SK-N-SH (cell line): ENCODE measurements around the gene PLXNB3. TPM values are rescaled to one million over a fixed set of nuclear protein-coding genes. Genes with fewer than 3 reads are reported as not detected.

Experiments
- CTCF ChIA-PET: fragments of 300-600, 350-600 bp; formaldehyde crosslinking; extraction: SDS; loops from one replicate; lab custom pipeline; 2021; lab: Yijun Ruan, JAX
- POLR2A ChIA-PET: fragments of 350-600 bp; sonication (Branson Sonifier 250); formaldehyde crosslinking; extraction: SDS; loops from one replicate; lab custom pipeline; 2020; ENCODE audit warnings: antibody characterized with exemption, inconsistent platforms; lab: Yijun Ruan, JAX
- DNase-seq: peaks from one replicate; pipeline ENCODE4 v3.0.0; 2012
- H2AFZ ChIP-seq: fragments of 200-600 bp; sonication (generic); 2 replicates; pipeline ENCODE4 v1.8.1; 2016; ENCODE audit warnings: antibody characterized with exemption, mild to moderate bottlenecking, low read depth
- H3F3A ChIP-seq: fragments of 200-600 bp; sonication (generic); replicated peaks from 2 replicates; pipeline ENCODE3; 2016; ENCODE audit warnings: antibody characterized with exemption, mild to moderate bottlenecking; ENCODE audit not compliant: insufficient read depth
- H3K27ac ChIP-seq, 2 experiments: fragments of 200-500 bp in 1 of 2; fragments of 200-600 bp in 1 of 2; sonication (Bioruptor generic) in 1 of 2; sonication (generic), shearing (Covaris generic) in 1 of 2; 2 replicates each; pipeline versions ENCODE4 v1.5.1 to v1.6.1; 2014 to 2016; ENCODE audit warnings: low read depth in 2 of 2, inconsistent platforms in 1 of 2, low read length in 1 of 2, mild to moderate bottlenecking in 1 of 2, mixed read lengths in 1 of 2
- H3K27me3 ChIP-seq: fragments of 200-600 bp; sonication (generic), shearing (Covaris generic); 2 replicates; pipeline ENCODE4 v1.6.1; 2016; ENCODE audit warnings: mixed run types; ENCODE audit not compliant: insufficient read depth
- H3K36me3 ChIP-seq, 2 experiments: fragments of 200-500 bp in 1 of 2; fragments of 200-600 bp in 1 of 2; sonication (Bioruptor generic) in 1 of 2; sonication (generic) in 1 of 2; replicated peaks in 1 of 2; 2 replicates each; pipeline versions ENCODE3 to v1.5.1; 2014 to 2016; ENCODE audit warnings: low read length in 1 of 2, mild to moderate bottlenecking in 1 of 2; ENCODE audit not compliant: insufficient read depth in 2 of 2, control insufficient read depth in 1 of 2
- H3K4me1 ChIP-seq, 2 experiments: fragments of 200-500 bp in 1 of 2; fragments of 200-600 bp in 1 of 2; sonication (Bioruptor generic) in 1 of 2; sonication (generic), shearing (Covaris generic) in 1 of 2; 2 replicates each; pipeline versions ENCODE4 v1.5.1 to v1.6.1; 2014 to 2016; ENCODE audit warnings: low read depth in 1 of 2, low read length in 1 of 2, mixed run types in 1 of 2; ENCODE audit not compliant: insufficient read depth in 2 of 2, control insufficient read depth in 1 of 2
- H3K4me2 ChIP-seq: fragments of 200-600 bp; sonication (generic), shearing (Covaris generic); 2 replicates; pipeline ENCODE4 v1.6.1; 2017; ENCODE audit warnings: mixed run types
- H3K4me3 ChIP-seq, 2 experiments: fragments of 200-500 bp in 1 of 2; fragments of 200-600 bp in 1 of 2; sonication (Bioruptor generic) in 1 of 2; sonication (generic), shearing (Covaris generic) in 1 of 2; 2 replicates each; pipeline versions ENCODE4 v1.5.1 to v1.8.1; 2014 to 2016; ENCODE audit warnings: low read depth in 2 of 2, inconsistent platforms in 1 of 2, low read length in 1 of 2, mild to moderate bottlenecking in 1 of 2, mixed read lengths in 1 of 2, moderate library complexity in 1 of 2
- H3K79me2 ChIP-seq: fragments of 200-600 bp; sonication (generic); 2 replicates; pipeline ENCODE4 v1.8.1; 2017; ENCODE audit warnings: mild to moderate bottlenecking; ENCODE audit not compliant: insufficient read depth
- H3K9ac ChIP-seq: fragments of 200-600 bp; sonication (generic); 2 replicates; pipeline ENCODE4 v1.6.1; 2017; ENCODE audit warnings: mixed run types
- H3K9me2 ChIP-seq: fragments of 200-600 bp; sonication (generic); 2 replicates; pipeline ENCODE4 v1.6.1; 2017; ENCODE audit warnings: mixed run types
- H3K9me3 ChIP-seq: fragments of 200-600 bp; sonication (generic); 2 replicates; pipeline ENCODE4 v1.6.1; 2017; ENCODE audit warnings: mixed run types, mild to moderate bottlenecking, moderate library complexity
- H4K20me1 ChIP-seq: fragments of 200-600 bp; sonication (generic); 2 replicates; pipeline ENCODE4 v1.6.1; 2017; ENCODE audit warnings: mild to moderate bottlenecking, mixed run types; ENCODE audit not compliant: insufficient read depth
- CHD2 ChIP-seq: fragments of 150-350 bp; IDR thresholded peaks from 2 replicates; pipeline ENCODE4 v1.6.1; 2018; ENCODE audit warnings: low read length; ENCODE audit not compliant: partially characterized antibody
- ELF1 ChIP-seq: IDR thresholded peaks from 2 replicates; pipeline ENCODE4 v1.4.0; 2012
- EP300 ChIP-seq, 2 experiments: IDR thresholded peaks; 2 replicates each; pipeline versions ENCODE4 v1.4.0 to v1.6.1; 2012; ENCODE audit warnings: borderline replicate concordance in 1 of 2, low read depth in 1 of 2, low read length in 1 of 2
- EZH2phosphoT487 ChIP-seq: fragments of 200-600 bp; sonication (generic); IDR thresholded peaks from 2 replicates; pipeline ENCODE4 v1.6.1; 2017; ENCODE audit warnings: low read depth, mixed run types, mild to moderate bottlenecking, antibody characterized with exemption, moderate library complexity, borderline replicate concordance
- FOSL2 ChIP-seq: IDR thresholded peaks from 2 replicates; pipeline ENCODE4 v1.4.0; 2012; ENCODE audit warnings: low read depth, mild to moderate bottlenecking, moderate library complexity, borderline replicate concordance
- FOXJ3 ChIP-seq: sonication (generic); formaldehyde crosslinking; IDR thresholded peaks from 2 replicates; pipeline ENCODE4 v1.5.1; 2020; ENCODE audit warnings: mild to moderate bottlenecking, missing genetic modification reagents
- FOXM1 ChIP-seq: IDR thresholded peaks from 2 replicates; pipeline ENCODE4 v1.4.0; 2012; ENCODE audit warnings: low read depth, mild to moderate bottlenecking
- IRF3 ChIP-seq: fragments of 150-350 bp; IDR thresholded peaks from 2 replicates; pipeline ENCODE4 v1.6.1; 2016; ENCODE audit warnings: mild to moderate bottlenecking, low read depth, low read length
- MAX ChIP-seq: IDR thresholded peaks from 2 replicates; pipeline ENCODE4 v1.4.0; 2012; ENCODE audit warnings: low read depth
- MXI1 ChIP-seq: IDR thresholded peaks from 2 replicates; pipeline ENCODE4 v1.6.1; 2012; ENCODE audit warnings: mild to moderate bottlenecking, low read depth, low read length, improper control_type of control experiment
- RAD21 ChIP-seq: IDR thresholded peaks from 2 replicates; pipeline ENCODE4 v1.6.1; 2012; ENCODE audit warnings: mild to moderate bottlenecking, low read length
- RCOR1 ChIP-seq: fragments of 150-350 bp; IDR thresholded peaks from 2 replicates; pipeline ENCODE4 v1.6.1; 2017; ENCODE audit warnings: antibody characterized with exemption, low read length
- TAF1 ChIP-seq: IDR thresholded peaks from 2 replicates; pipeline ENCODE4 v1.6.1; 2012; ENCODE audit warnings: low read depth, mild to moderate bottlenecking, low read length, moderate library complexity, borderline replicate concordance
- TCF12 ChIP-seq: IDR thresholded peaks from 2 replicates; pipeline ENCODE4 v1.4.0; 2012
- WGBS: methylation state at CpG from one replicate; pipeline ENCODE4 v1.1.6; 2017; ENCODE audit warnings: low lambda C conversion rate; 5-methylcytosine and 5-hydroxymethylcytosine counted together
- polyA plus RNA-seq, 3 experiments: library from polyadenylated mRNA; depleted of rRNA; stranded (reverse); fragments of >200 nt; gene quantifications; 2 replicates each; pipeline ENCODE4 v1.2.3, GENCODE V29; 2012

The PLXNB3 gene
- polyA plus RNA-seq, 1 of the 3 experiments (the other 2 are of a cell fraction), result 15.5 TPM

GRCh38 chrX:153731117-153731844 lies 32.8 kb upstream of the PLXNB3 start:
- H3K9me3 ChIP-seq, result no peaks in the 10 kb centered on the region
- peaks cover 7 to 16% of the 10 kb centered on the region in 2 experiments; a peak in 3 of 4 replicates for H3K4me1 ChIP-seq
- H2AFZ ChIP-seq, result no peak overlapping the region
- H3K79me2 ChIP-seq, result no peaks in the 10 kb centered on the region; the same call in 1 of the 2 replicates
- H3K36me3 ChIP-seq, result peaks cover 0 to 8% of the 10 kb centered on the region in 2 experiments
- no peaks in the 10 kb centered on the region for H3K27me3 ChIP-seq
- H3K9ac ChIP-seq, result no peak overlapping the region
- TF ChIP-seq RAD21 (no peak), FOXJ3 (CRISPR knock-in tag) (no peak), EP300 (IDR thresholded peaks at IDR 0.05; ENCODE audit: borderline replicate concordance in 1 of 2, low read depth in 1 of 2, low read length in 1 of 2) (no peak), RCOR1 (no peak), IRF3 (no peak), TAF1 (no peak)
- ChIA-PET POLR2A (no interaction called here), CTCF (no interaction called here)
- no peak overlapping the region for H3K4me2 ChIP-seq
- H3K9me2 ChIP-seq, result no peaks in the 10 kb centered on the region
- H3K27ac ChIP-seq, result no peak overlapping the region
- WGBS, result 58% methylated on average over 6 of the region's 6 CpGs
- H4K20me1 ChIP-seq, result no peaks in the 10 kb centered on the region
- no peaks in the 10 kb centered on the region for H3F3A ChIP-seq
- no peak for DNase-seq
- no peak overlapping the region for H3K4me3 ChIP-seq

GRCh38 chrX:153731845-153732215 lies 32.2 kb upstream of the PLXNB3 start:
- Histone ChIP-seq H3K27ac (no peak overlapping the region), H3K27me3 (no peaks in the 10 kb centered on the region), H3K9ac (no peak overlapping the region), H3K9me2 (no peaks in the 10 kb centered on the region), H3K4me2 (no peak overlapping the region), H3K4me3 (no peak overlapping the region), H3K9me3 (no peaks in the 10 kb centered on the region), H3K79me2 (no peaks in the 10 kb centered on the region; the same call in 1 of the 2 replicates), H3F3A (no peaks in the 10 kb centered on the region), H4K20me1 (no peaks in the 10 kb centered on the region), H2AFZ (no peak overlapping the region), H3K36me3 (peaks cover 0 to 8% of the 10 kb centered on the region in 2 experiments), H3K4me1 (peaks cover 5 to 15% of the 10 kb centered on the region in 2 experiments; a peak in 3 of 4 replicates)
- 54% methylated on average over 3 of the region's 3 CpGs for WGBS
- DNase-seq, result no peak
- ChIA-PET CTCF (no interaction called here), POLR2A (no interaction called here)
- no peak for TF ChIP-seq CHD2
- TF ChIP-seq MAX, result no peak
- no peak for TF ChIP-seq ELF1
- no peak for TF ChIP-seq MXI1

GRCh38 chrX:153732401-153732800 lies 31.6 kb upstream of the PLXNB3 start:
- H3K9me3 ChIP-seq, result no peaks in the 10 kb centered on the region
- H3K4me2 ChIP-seq, result no peak overlapping the region
- DNase-seq, result no peak
- H3F3A ChIP-seq, result no peaks in the 10 kb centered on the region
- TF ChIP-seq FOXM1 (no peak), EZH2phosphoT487 (no peak), FOSL2 (peak; percentile 7; the same call in 1 of the 2 replicates), TCF12 (no peak), CHD2 (no peak)
- peaks cover 2 to 8% of the 10 kb centered on the region in 2 experiments for H3K36me3 ChIP-seq
- H2AFZ ChIP-seq, result no peak overlapping the region
- H3K4me3 ChIP-seq, result no peak overlapping the region
- CTCF ChIA-PET, result no interaction called here
- H4K20me1 ChIP-seq, result no peaks in the 10 kb centered on the region
- no peaks in the 10 kb centered on the region for H3K9me2 ChIP-seq
- H3K9ac ChIP-seq, result no peak overlapping the region
- no peaks in the 10 kb centered on the region for H3K27me3 ChIP-seq
- peaks cover 0 to 13% of the 10 kb centered on the region in 2 experiments; a peak in 2 of 4 replicates for H3K4me1 ChIP-seq
- no peak overlapping the region for H3K27ac ChIP-seq
- POLR2A ChIA-PET, result no interaction called here
- no peaks in the 10 kb centered on the region; the same call in 1 of the 2 replicates for H3K79me2 ChIP-seq
- whole genome bisulfite sequencing, result 49% methylated on average over 7 of the region's 14 CpGs
